Kidney glomerular epithelial cell (primary cell): ENCODE measurements around the gene PWP2.
"Not testable (repeated sequence)": the region's sequence is repeated elsewhere in the genome, so short reads cannot be mapped to it uniquely, and the experiment has no call there.

ENCODE experiments used
- DNase-seq: peaks from one replicate; lab custom pipeline; 2025; lab: John Stamatoyannopoulos, UW

PWP2 gene

GRCh38 chr21:44138039-44138438 lies 30.8 kb downstream of the PWP2 start:
- DNase-seq: not testable (repeated sequence)

- not testable (repeated sequence) for DNase-seq
Measured at GRCh38 chr21:44139787-44140551, 32.8 kb downstream of the PWP2 start.

GRCh38 chr21:44140552-44140932 lies 33.3 kb downstream of the PWP2 start:
- not testable (repeated sequence) for DNase-seq

GRCh38 chr21:44142470-44142869 lies 35.3 kb downstream of the PWP2 start:
- not testable (repeated sequence) for DNase-seq

GRCh38 chr21:44143380-44143779 lies 36.2 kb downstream of the PWP2 start:
- DNase-seq: not testable (repeated sequence)

GRCh38 chr21:44143996-44144395 lies 36.8 kb downstream of the PWP2 start:
- DNase-seq: not testable (repeated sequence)

- not testable (repeated sequence) for DNase-seq
Measured at GRCh38 chr21:44144784-44145602, 37.8 kb downstream of the PWP2 start.

- DNase-seq: not testable (repeated sequence)
Measured at GRCh38 chr21:44145616-44146015, 38.4 kb downstream of the PWP2 start.

- not testable (repeated sequence) for DNase-seq
Measured at GRCh38 chr21:44147108-44147507, 39.9 kb downstream of the PWP2 start.

- not testable (repeated sequence) for DNase-seq
Measured at GRCh38 chr21:44150255-44150654, 43.1 kb downstream of the PWP2 start.

GRCh38 chr21:44153214-44153888 lies 46.2 kb downstream of the PWP2 start:
- DNase-seq: not testable (repeated sequence)

- DNase-seq: not testable (repeated sequence)
Measured at GRCh38 chr21:44153889-44154228, 46.7 kb downstream of the PWP2 start.

GRCh38 chr21:44154816-44155230 lies 47.6 kb downstream of the PWP2 start:
- DNase-seq: not testable (repeated sequence)

- not testable (repeated sequence) for DNase-seq
Measured at GRCh38 chr21:44155231-44155993, 48.2 kb downstream of the PWP2 start.

- not testable (repeated sequence) for DNase-seq
Measured at GRCh38 chr21:44155994-44156380, 48.8 kb downstream of the PWP2 start.

GRCh38 chr21:44157439-44158081 lies 50.4 kb downstream of the PWP2 start:
- DNase-seq: not testable (repeated sequence)

GRCh38 chr21:44158082-44158468 lies 50.9 kb downstream of the PWP2 start:
- DNase-seq: not testable (repeated sequence)

- not testable (repeated sequence) for DNase-seq
Measured at GRCh38 chr21:44159349-44160297, 52.4 kb downstream of the PWP2 start.

GRCh38 chr21:44160298-44160672 lies 53.1 kb downstream of the PWP2 start:
- DNase-seq: not testable (repeated sequence)

GRCh38 chr21:44160821-44161220 lies 53.6 kb downstream of the PWP2 start:
- DNase-seq: not testable (repeated sequence)
